ENCODE data around the gene ZMYND8.
"Not testable (repeated sequence)": the region's sequence is repeated elsewhere in the genome, so short reads cannot be mapped to it uniquely, and the experiment has no call there.

The ZMYND8 gene

GRCh38 chr20:47243532-47244305 lies 112.8 kb downstream of the ZMYND8 start:
- no peak for DNase-seq

DNA sequence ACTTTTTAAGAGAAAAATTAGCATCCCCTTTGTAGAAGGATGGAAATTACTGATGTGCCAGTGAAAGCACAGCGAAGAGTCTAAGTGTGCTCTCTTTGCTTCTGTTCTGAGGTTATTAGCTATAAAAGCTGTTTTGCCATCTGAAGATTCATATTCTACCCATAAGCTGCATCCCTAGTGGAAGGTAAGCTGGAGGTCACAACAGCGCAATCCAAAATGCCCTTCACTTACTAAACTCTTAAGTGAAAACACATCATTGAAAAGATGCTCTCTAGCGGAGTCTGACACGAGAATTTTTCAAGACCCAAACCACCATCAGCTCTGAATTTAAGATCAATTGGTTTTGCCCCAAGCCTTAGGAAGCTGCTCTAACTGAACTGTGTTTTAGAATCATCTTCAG lies 113.5 kb downstream of the ZMYND8 start:
- DNase-seq, result no peak

- no peak for DNase-seq
These were observed 115.1 kb downstream of the ZMYND8 start for GRCh38 chr20:47241345-47241781.

- not testable (repeated sequence) for DNase-seq
These were observed 116.4 kb downstream of the ZMYND8 start for GRCh38 chr20:47240096-47240495.

GRCh38 chr20:47239719-47240067 lies 116.8 kb downstream of the ZMYND8 start:
- DNase-seq, result no peak

DNA sequence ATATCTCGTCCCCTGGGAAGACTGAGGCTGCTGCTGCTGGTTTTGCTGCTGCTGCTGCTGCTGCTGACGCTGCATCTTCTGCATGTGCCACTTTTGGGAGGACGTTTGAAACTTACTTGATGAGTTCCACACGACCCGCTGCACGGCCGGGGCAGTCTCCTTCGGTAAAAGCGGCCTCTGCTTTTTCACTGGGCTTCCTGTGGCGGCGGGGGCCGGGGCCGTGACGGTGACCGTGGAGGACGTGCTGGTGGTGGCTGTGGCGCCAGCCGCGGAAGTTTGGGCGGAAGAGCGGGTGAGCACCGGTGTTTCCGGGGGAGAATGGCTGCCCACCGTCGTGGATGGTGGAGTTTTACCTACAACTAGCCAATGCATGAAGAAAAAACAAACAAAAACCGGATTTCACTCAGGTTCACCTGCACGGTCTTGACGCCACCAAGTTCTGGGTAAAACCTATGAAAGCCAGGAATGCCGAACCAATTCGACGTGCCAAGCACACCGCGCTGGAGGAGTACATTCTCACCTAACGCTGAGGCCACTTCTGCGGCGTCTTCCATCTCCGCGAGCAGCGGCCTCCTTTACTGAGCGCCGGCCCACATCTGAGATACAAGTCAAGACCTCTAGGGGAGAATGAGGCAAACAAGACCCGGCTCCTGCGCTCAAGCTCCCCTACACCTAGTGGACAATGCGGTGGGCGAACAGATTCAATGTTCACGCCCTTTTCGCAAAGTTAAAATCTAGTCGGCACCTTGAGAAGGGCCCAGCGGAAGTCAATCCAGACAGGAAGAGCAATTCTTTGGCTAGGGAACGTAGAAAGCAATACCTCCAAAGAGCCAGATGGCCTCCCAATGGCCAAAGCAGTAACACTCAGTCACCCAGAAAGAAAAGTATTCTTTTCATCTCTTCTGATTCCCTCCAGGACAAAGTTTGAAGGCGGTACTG lies 117.5 kb downstream of the ZMYND8 start:
- no peak for DNase-seq

DNA sequence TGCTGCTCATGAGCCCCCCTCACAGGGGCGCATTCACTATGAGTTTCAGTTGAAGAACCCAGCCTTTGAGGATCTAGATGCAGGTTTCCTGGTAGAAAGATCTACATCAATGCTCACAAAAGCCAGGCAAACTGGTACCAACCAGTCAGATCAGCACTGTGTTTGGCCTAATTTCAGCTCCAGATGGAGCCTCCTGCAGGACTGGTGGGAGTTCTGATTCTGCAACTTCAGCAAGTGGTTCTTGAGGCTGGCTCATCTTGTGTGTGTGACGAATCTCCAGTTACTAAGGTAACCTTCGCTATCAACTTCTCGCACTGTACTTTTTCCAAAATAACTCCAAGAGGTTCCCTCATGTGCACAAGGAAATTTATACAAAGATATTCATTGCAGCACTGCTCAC lies 118.8 kb downstream of the ZMYND8 start:
- no peak for DNase-seq

- no peak for DNase-seq
These were observed 119.9 kb downstream of the ZMYND8 start for GRCh38 chr20:47236639-47236900.

GRCh38 chr20:47235853-47236638 lies 120.5 kb downstream of the ZMYND8 start:
- DNase-seq, result no peak

- DNase-seq, result no peak
These were observed 121.4 kb downstream of the ZMYND8 start for GRCh38 chr20:47235111-47235510.

- no peak for DNase-seq
These were observed 122.9 kb downstream of the ZMYND8 start for GRCh38 chr20:47233333-47234188.

DNA sequence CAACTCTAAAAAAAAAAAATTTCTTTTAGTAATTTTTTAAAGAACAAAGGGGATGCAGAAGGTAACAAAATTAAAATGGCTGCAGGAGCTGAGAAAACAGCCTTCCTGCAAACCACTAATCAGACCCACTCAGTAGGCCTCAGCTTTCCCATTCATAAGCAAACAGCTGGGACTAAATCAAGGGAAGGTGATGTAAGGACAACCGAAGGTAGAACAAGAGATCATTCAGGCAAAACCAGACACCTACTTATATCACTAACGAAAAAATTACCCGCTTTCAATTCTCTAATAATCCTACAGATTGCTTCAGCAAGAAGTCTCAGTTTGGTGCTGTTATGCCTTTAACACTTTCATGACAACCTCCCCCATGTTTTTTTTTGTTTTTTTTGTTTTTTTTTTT lies 124.0 kb downstream of the ZMYND8 start:
- no peak for DNase-seq

DNA sequence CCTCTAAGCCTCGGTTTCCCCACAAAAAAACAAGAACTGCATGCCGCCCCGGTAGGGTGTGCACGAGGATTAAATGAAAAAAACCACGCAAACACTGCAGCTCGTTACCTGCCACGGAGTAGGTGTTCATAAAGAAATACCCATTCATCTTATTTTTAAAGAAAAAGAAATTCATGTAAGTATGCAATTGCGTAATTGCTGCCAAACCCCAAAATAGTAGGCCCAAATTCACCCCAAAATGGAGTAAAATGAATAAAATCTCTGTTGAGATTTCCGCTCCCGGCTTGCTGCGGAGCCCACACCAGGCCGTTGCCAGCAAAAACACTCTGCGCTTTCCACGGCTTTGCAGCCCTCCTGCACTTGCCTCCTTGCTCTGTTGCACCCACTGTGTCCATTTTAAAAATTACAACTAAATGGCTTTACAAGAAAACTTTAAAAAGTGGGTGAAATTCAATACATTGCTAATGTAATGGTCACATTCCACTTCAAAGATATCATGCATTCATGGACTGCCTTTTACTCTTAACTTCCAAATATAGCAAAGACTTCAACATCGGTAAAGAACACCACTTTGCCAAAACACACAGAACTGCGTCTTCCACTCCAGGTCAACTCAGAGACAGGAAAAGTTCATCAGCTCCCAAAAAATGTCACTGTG lies 125.0 kb downstream of the ZMYND8 start:
- no peak for DNase-seq

DNA sequence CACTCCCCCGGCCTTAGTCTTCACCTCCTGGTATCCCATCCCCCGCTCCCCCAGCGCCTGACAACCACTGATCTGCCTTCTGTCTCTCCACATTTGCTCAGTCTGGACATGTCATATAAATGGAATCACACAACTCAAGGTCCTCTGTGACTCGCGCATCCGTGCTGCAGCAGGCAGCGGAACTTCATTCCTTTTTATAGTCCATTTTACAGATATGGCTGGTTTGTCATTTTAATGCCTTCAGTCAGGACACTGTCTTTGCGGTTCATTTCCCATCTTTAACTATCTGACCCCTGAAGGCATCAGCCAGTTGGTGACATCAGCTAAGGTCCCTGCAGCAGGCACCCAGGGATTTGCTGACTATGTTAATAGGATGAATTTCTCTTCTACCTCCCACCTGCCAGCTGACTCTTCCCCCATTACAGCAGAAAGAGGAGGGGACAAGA lies 125.7 kb downstream of the ZMYND8 start:
- no peak for DNase-seq

DNA sequence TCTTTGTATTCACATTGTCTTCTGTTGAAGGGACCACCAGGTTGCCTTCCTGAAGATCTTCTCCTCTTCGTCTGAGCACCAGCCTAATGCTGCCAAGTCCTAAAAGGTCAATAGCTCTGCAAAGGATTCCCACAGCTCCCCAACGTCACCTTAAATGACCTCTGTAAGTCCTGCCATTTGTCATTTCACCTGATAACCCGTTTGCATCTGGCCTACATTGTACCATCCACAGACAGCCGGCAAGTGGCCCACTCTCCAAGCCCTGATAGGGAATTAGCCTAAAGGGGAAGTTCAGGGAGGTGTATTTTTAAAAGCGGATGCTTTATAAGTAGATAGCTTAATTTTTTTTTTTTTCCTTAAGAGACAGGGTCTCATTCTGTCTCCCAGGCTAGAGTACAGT lies 127.8 kb downstream of the ZMYND8 start:
- no peak for DNase-seq

DNA sequence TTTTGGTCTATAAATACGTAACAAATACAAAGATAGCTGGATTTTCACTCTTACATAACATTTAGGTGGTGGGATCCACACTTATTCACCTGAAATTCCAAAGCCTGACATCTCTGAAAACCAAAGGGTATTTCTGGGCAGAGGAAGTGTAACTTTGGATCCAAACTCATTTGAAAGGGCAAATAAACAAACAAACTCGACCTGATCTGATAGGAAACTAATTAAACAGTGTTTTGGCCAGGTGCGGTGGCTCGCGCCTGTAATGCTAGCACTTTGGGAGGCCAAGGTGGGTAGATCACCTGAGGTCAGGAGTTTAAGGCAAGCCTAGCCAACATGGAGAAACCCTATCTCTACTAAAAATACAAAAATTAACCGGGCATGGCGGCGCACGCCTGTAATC lies 128.9 kb downstream of the ZMYND8 start:
- DNase-seq, result no peak

DNA sequence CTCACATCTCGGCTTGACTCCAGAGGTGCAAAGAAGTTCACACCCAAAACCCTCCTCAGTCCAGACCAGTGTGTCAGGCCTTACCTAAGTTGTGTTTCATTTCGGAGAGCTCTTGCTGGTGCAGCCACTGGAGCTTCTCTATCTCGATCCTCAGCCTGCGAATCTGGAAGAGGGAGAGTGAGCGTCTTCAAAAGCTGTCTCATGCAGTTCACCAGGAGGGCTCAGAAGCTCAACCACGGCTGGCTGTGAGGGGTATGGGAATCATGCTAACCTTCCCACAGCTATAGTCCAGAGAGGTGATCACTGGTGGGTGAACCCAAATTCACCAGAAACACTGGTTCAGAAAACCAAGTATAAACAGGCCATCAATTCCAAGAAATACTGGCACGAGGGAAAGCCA lies 129.4 kb downstream of the ZMYND8 start:
- DNase-seq, result no peak

GRCh38 chr20:47225458-47225857 lies 131.0 kb downstream of the ZMYND8 start:
- no peak for DNase-seq

GRCh38 chr20:47224857-47225256 lies 131.6 kb downstream of the ZMYND8 start:
- no peak for DNase-seq

- no peak for DNase-seq
These were observed 132.2 kb downstream of the ZMYND8 start for GRCh38 chr20:47224300-47224791.

- DNase-seq, result no peak
These were observed 132.6 kb downstream of the ZMYND8 start for GRCh38 chr20:47223896-47224295.

All from NCI-H146 (cell line).